Gastroesophageal sphincter (tissue), 4 donors: ENCODE results near the gene HOXA1. TPM values are rescaled to one million over a fixed set of nuclear protein-coding genes. Genes with fewer than 3 reads are reported as not detected.

Experiments used
- ATAC-seq: fragments of 150-250 bp; one replicate; pipeline ENCODE4 v1.9.1; 2016; ENCODE audit warnings: mild to moderate bottlenecking, moderate library complexity
- H3K27ac ChIP-seq, 4 donors: fragments of 200-600 bp; sonication (generic) in 3 of 4; 1 replicate in 3 of 4; 2 replicates in 1 of 4; pipeline ENCODE4 v1.5.1; 2016 to 2019
- H3K27me3 ChIP-seq: fragments of 200-600 bp; sonication (generic); one replicate; pipeline ENCODE4 v1.5.1; 2019
- H3K36me3 ChIP-seq, 2 donors: fragments of 200-600 bp; sonication (generic); one replicate each; pipeline ENCODE4 v1.5.1; 2019; ENCODE audit warnings: control low read depth in 1 of 2
- H3K4me1 ChIP-seq, 3 donors: fragments of 200-600 bp; sonication (generic); 1 replicate in 2 of 3; 2 replicates in 1 of 3; pipeline ENCODE4 v1.5.1; 2016 to 2019; ENCODE audit warnings: control low read depth in 2 of 3
- H3K4me3 ChIP-seq, 2 donors: fragments of 200-600 bp; sonication (generic); one replicate each; pipeline ENCODE4 v1.5.1; 2019; ENCODE audit warnings: mild to moderate bottlenecking in 1 of 2, moderate library complexity in 1 of 2
- H3K9me3 ChIP-seq, 3 donors: fragments of 200-600 bp; sonication (generic); one replicate each; pipeline ENCODE4 v1.5.1; 2017 to 2019; ENCODE audit warnings: control low read depth in 2 of 3
- CTCF ChIP-seq, 4 experiments: fragments of 200-600 bp in 2 of 4; fragments of 450-650 bp in 2 of 4; sonication (generic) in 1 of 4; IDR thresholded peaks; one replicate each; pipeline ENCODE4 v1.5.1; 2017 to 2019; ENCODE audit warnings: antibody characterized with exemption in 4 of 4, mild to moderate bottlenecking in 2 of 4, moderate library complexity in 2 of 4
- EP300 ChIP-seq: sonication (generic); formaldehyde crosslinking; IDR thresholded peaks from one replicate; pipeline ENCODE4 v1.6.1; 2017; ENCODE audit warnings: antibody characterized with exemption, mild to moderate bottlenecking
- POLR2A ChIP-seq, 2 donors: fragments of 450-650 bp; IDR thresholded peaks; one replicate each; pipeline ENCODE4 v1.6.1; 2017; ENCODE audit warnings: antibody characterized with exemption in 2 of 2, mild to moderate bottlenecking in 2 of 2, moderate library complexity in 1 of 2
- POLR2AphosphoS5 ChIP-seq: sonication (generic); formaldehyde crosslinking; IDR thresholded peaks from one replicate; pipeline ENCODE4 v1.6.1; 2017; ENCODE audit warnings: antibody characterized with exemption
- WGBS, 2 donors: methylation state at CpG; one replicate each; pipeline ENCODE4 v1.1.5; 2018; ENCODE audit warnings: low coverage in 1 of 2; 5-methylcytosine and 5-hydroxymethylcytosine counted together
- total RNA-seq, 4 donors: library from RNA; depleted of rRNA; stranded (reverse); fragments of >200 nt; gene quantifications; one replicate each; pipeline ENCODE4 v1.1.0, GENCODE V29; 2016

The HOXA1 gene
- total RNA-seq, 4 donors from 2014 or later = 0.23 to 2.3 (median 0.27) TPM; not detected in 1

GRCh38 chr7:27106181-27106900, 10.5 kb upstream of the HOXA1 start:
- peak overlapping the region; percentile 94 to 99 (median 98) for H3K27ac ChIP-seq
- no peak for ATAC-seq
- H3K9me3 ChIP-seq = no peaks in the 10 kb centered on the region
- H3K36me3 ChIP-seq = no peaks in the 10 kb centered on the region
- peaks cover 0 to 69% (median 17%) of the 10 kb centered on the region in 3 donors for H3K4me1 ChIP-seq
- WGBS, 2 donors = 3% methylated on average over 3 to 6 of the region's 44 CpGs
- no peaks in the 10 kb centered on the region for H3K27me3 ChIP-seq
- peak overlapping the region; percentile 38 to 96 for H3K4me3 ChIP-seq
- peak; percentile 9 to 17 for TF ChIP-seq POLR2A (IDR thresholded peaks at IDR 0.05)
- TF ChIP-seq EP300 = no peak
- no peak for TF ChIP-seq POLR2AphosphoS5
- no peak for TF ChIP-seq CTCF (IDR thresholded peaks at IDR 0.05)

DNA sequence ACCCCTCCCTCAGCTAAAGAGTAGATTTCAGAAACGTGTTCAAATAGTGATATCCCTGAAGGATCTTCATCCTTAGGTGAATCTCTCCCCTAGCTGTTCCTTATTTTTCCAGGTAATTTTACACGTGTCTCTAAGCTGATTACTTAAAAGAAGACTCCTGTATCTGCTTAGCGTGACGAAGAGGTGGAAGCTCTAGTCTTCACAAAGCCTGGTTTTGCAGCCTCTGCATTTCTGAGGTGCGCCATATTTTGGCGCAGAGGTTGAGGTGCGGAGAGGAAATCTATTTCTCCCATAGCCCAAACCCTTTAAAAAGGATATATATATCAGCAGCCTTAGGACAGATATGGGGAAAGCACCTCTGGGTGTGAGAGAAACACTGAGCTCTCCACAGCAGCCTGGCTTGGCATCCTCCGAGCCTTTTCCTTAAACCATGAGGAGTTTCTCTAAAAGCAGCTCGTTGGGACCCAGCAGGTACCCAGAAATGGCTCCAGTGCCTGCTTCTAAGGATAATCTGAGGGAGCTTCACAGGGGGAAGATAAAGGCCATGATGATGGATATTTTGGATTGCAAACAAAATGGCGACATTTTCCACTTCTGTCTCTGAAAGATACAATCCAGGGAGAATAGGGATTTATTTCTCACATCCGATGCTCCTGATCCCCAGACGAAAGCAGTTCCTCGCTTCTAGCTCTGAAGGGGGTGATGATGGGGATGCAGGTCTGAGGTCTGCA, 9.7 kb upstream of the HOXA1 start:
- Histone ChIP-seq H3K4me1 (peaks cover 0 to 67% (median 14%) of the 10 kb centered on the region in 3 donors), H3K27ac (peak overlapping the region; percentile 94 to 99 (median 98)), H3K9me3 (no peaks in the 10 kb centered on the region), H3K4me3 (peak overlapping the region; percentile 38 to 96), H3K36me3 (no peaks in the 10 kb centered on the region), H3K27me3 (no peaks in the 10 kb centered on the region)
- 31 to 42% methylated on average over 9 to 13 of the region's 13 CpGs for WGBS, 2 donors
- TF ChIP-seq CTCF (IDR thresholded peaks at IDR 0.05) = no peak
- TF ChIP-seq POLR2A (IDR thresholded peaks at IDR 0.05) = no peak
- TF ChIP-seq EP300 = no peak
- no peak for TF ChIP-seq POLR2AphosphoS5
- ATAC-seq = no peak

DNA sequence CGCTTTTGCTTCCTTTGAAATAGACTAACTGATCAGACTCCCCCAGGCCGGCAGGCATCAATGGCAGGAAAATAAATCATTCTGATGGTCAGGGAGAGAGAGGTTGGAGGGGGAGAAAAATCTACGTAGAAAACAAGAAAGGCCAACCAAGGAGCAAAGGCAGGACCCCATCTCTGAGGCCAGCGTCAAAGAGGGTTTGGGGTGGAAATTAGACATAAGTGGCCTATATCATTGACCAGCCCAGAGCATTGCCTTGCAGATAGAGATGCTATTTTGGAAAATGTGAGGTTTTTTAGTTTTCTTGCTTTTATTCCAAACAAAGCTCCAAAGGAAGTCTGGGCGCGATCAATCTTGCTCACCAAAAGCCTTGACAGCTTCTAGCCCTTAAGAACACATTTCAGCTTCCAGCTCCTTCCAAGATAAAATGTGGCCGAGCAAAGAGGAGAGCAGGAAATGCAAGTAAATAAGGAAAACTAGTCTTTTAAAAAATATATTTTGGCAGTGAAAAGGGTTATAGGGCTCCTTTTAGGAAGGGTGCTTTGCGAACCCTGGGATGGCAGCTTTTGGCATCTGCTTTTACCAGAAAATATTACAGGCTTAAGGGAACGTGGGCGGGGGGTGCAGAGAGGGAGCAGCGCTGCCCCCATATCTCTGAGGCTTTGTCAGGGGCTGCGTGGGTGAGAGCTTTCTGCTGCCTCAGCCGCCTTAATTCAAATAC, 8.7 kb upstream of the HOXA1 start:
- peaks cover 0 to 67% (median 10%) of the 10 kb centered on the region in 3 donors for H3K4me1 ChIP-seq
- ATAC-seq = no peak
- H3K4me3 ChIP-seq = peak overlapping the region; percentile 48 to 96
- TF ChIP-seq POLR2AphosphoS5 = peak; percentile 4
- no peak for TF ChIP-seq POLR2A (IDR thresholded peaks at IDR 0.05)
- 6 to 21% methylated on average over 11 to 13 of the region's 13 CpGs for WGBS, 2 donors
- H3K36me3 ChIP-seq = no peaks in the 10 kb centered on the region
- H3K9me3 ChIP-seq = no peaks in the 10 kb centered on the region
- no peaks in the 10 kb centered on the region for H3K27me3 ChIP-seq
- peak overlapping the region; percentile 94 to 99 (median 98) for H3K27ac ChIP-seq

DNA sequence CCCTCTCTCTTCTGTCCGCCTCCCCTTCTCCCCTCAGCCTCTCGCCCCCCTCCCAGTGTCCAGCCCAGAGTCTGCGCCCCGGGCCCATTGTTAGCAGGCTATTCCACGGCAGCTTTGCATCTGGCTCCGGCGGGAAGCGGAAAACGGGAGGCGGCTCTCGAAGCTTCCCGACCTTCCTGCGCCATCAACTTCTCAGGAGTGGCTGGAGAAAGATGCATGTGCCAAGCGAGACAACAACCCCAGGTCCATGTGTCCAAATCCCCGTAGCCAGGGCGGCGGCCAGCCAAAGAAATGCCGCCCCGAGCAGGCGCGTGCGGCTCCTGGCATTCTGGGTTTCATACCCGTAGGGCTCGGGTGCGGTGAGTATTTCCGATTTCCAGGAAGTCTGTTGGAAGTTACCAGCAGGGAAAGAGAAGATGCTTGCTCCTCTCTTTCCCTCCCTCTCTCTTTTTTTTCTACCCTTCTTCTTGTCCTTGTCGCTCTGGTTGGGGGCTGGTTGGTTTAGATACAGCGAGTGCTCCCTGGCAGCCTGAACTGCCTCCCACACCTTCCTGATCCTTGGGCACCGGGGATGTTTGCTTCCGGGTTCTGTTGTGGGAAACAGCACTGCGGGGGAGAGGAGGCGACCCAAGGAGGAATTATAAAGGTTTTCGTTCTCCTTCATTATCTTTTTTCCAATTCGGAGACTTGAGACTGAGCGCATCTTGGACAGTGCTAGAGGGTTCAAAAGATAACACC, 7.9 kb upstream of the HOXA1 start:
- TF ChIP-seq POLR2AphosphoS5 (peak; percentile 72), POLR2A (IDR thresholded peaks at IDR 0.05) (peak in 1 of 2 donors; percentile 12), CTCF (IDR thresholded peaks at IDR 0.05) (no peak)
- no peaks in the 10 kb centered on the region for H3K36me3 ChIP-seq
- WGBS, 2 donors = 9 to 16% methylated on average over 7 to 29 of the region's 35 CpGs
- no peaks in the 10 kb centered on the region for H3K9me3 ChIP-seq
- H3K27me3 ChIP-seq = no peaks in the 10 kb centered on the region
- H3K27ac ChIP-seq = peak overlapping the region; percentile 94 to 99 (median 98)
- peaks cover 0 to 63% (median 4%) of the 10 kb centered on the region in 3 donors for H3K4me1 ChIP-seq
- peak; percentile 11 for ATAC-seq
- peak overlapping the region; percentile 48 to 96 for H3K4me3 ChIP-seq
